H1 (cell line): ENCODE results near the gene WNK2. TPM values are rescaled to one million over a fixed set of nuclear protein-coding genes. Genes with fewer than 3 reads are reported as not detected.
"Not testable (repeated sequence)": the region's sequence is repeated elsewhere in the genome, so short reads cannot be mapped to it uniquely, and the experiment has no call there.

Source experiments
- CTCF ChIA-PET: fragments of 300-600 bp; sonication (Branson Sonifier 250); formaldehyde crosslinking; loops from one replicate; lab custom pipeline; 2021; ENCODE audit not compliant: partially characterized antibody; lab: Charles Lee
- POLR2A ChIA-PET: fragments of 300-600 bp; sonication (Branson Sonifier 250); formaldehyde crosslinking; loops from one replicate; lab custom pipeline; 2021; ENCODE audit warnings: inconsistent platforms; ENCODE audit not compliant: partially characterized antibody; lab: Charles Lee
- DNase-seq, 2 experiments: peaks; one replicate each; pipeline versions ENCODE4 v3.0.0 to v3.0.0-alpha.2; 2010 to 2022; ENCODE audit warnings: low spot score in 2 of 2, low read depth in 1 of 2, mixed read lengths in 1 of 2
- FAIRE-seq: peaks from 2 replicates; lab custom pipeline; 2011; peaks lifted over from hg19 to GRCh38; lab: Jason Lieb, UNC
- H2AFZ ChIP-seq: 2 replicates; pipeline ENCODE4 v1.8.1; 2012; ENCODE audit warnings: low read length, inconsistent platforms
- H2AK5ac ChIP-seq: 2 replicates; pipeline ENCODE4 v1.6.1; 2013; ENCODE audit warnings: low read depth, low read length
- H2BK120ac ChIP-seq: replicated peaks from 2 replicates; pipeline ENCODE3; 2013; ENCODE audit warnings: low read depth, low read length, inconsistent platforms
- H2BK12ac ChIP-seq: 2 replicates; pipeline ENCODE4 v1.6.1; 2013; ENCODE audit warnings: low read depth, low read length
- H2BK15ac ChIP-seq: 2 replicates; pipeline ENCODE4 v1.6.1; 2013; ENCODE audit warnings: low read length
- H2BK20ac ChIP-seq: 2 replicates; pipeline ENCODE4 v1.6.1; 2013; ENCODE audit warnings: low read length
- H2BK5ac ChIP-seq: 2 replicates; pipeline ENCODE4 v1.6.1; 2013; ENCODE audit warnings: low read depth, low read length
- H3K14ac ChIP-seq: 2 replicates; pipeline ENCODE4 v1.6.1; 2013; ENCODE audit warnings: inconsistent platforms; ENCODE audit not compliant: insufficient read length
- H3K18ac ChIP-seq: 2 replicates; pipeline ENCODE4 v1.6.1; 2013; ENCODE audit warnings: low read length; ENCODE audit errors: extremely low read depth
- H3K23ac ChIP-seq: 2 replicates; pipeline ENCODE4 v1.6.1; 2013; ENCODE audit warnings: inconsistent platforms; ENCODE audit not compliant: insufficient read length
- H3K23me2 ChIP-seq: 2 replicates; pipeline ENCODE4 v1.6.1; 2013; ENCODE audit warnings: low read depth, low read length
- H3K27ac ChIP-seq: 2 replicates; pipeline ENCODE4 v1.6.1; 2011; ENCODE audit warnings: low read depth, low read length, inconsistent platforms
- H3K27me3 ChIP-seq, 4 experiments: replicated peaks in 1 of 4; 1 replicate in 1 of 4; 2 replicates in 3 of 4; pipeline versions ENCODE4 v1.6.1 to v1.8.1; 2011 to 2013; ENCODE audit warnings: low read length in 3 of 4, mild to moderate bottlenecking in 3 of 4, inconsistent platforms in 2 of 4, mixed read lengths in 2 of 4, moderate library complexity in 1 of 4; ENCODE audit not compliant: control insufficient read depth in 3 of 4, insufficient read depth in 3 of 4; ENCODE audit errors: extremely low read depth in 1 of 4
- H3K36me3 ChIP-seq, 4 experiments: 2 replicates each; pipeline versions ENCODE4 v1.6.1 to v1.8.1; 2011 to 2013; ENCODE audit warnings: mild to moderate bottlenecking in 4 of 4, low read length in 3 of 4, moderate library complexity in 2 of 4, control low read depth in 1 of 4, inconsistent platforms in 1 of 4; ENCODE audit not compliant: insufficient read depth in 4 of 4, control insufficient read depth in 2 of 4
- H3K4ac ChIP-seq: replicated peaks from 2 replicates; pipeline ENCODE3; 2013; ENCODE audit warnings: low read length, low read depth, mixed read lengths, inconsistent platforms; ENCODE audit not compliant: insufficient read length
- H3K4me1 ChIP-seq, 4 experiments: replicated peaks in 1 of 4; 1 replicate in 1 of 4; 2 replicates in 3 of 4; pipeline versions ENCODE4 v1.6.1 to v1.8.1; 2011 to 2013; ENCODE audit warnings: low read length in 3 of 4, inconsistent platforms in 2 of 4, mixed read lengths in 1 of 4; ENCODE audit not compliant: insufficient read depth in 4 of 4, control insufficient read depth in 3 of 4
- H3K4me2 ChIP-seq, 2 experiments: 2 replicates each; pipeline versions ENCODE4 v1.6.1 to v1.8.1; 2011 to 2013; ENCODE audit warnings: low read depth in 2 of 2, low read length in 2 of 2, control low read depth in 1 of 2, inconsistent platforms in 1 of 2, mild to moderate bottlenecking in 1 of 2; ENCODE audit not compliant: insufficient read depth in 1 of 2
- H3K4me3 ChIP-seq, 4 experiments: fragments of 200-600, 300-600 bp in 1 of 4; sonication (generic), shearing (Covaris generic), sonication (Bioruptor Twin) in 1 of 4; 2 replicates each; pipeline versions ENCODE4 v1.5.1 to v1.8.1; 2011 to 2016; ENCODE audit warnings: low read length in 4 of 4, low read depth in 3 of 4, control low read depth in 2 of 4, inconsistent platforms in 2 of 4, mild to moderate bottlenecking in 2 of 4, mixed read lengths in 1 of 4, moderate library complexity in 1 of 4; ENCODE audit not compliant: insufficient read depth in 2 of 4; ENCODE audit errors: extremely low read depth in 1 of 4
- H3K56ac ChIP-seq: replicated peaks from 2 replicates; pipeline ENCODE3; 2013; ENCODE audit warnings: low read depth, mild to moderate bottlenecking, mixed read lengths, low read length, inconsistent platforms; ENCODE audit not compliant: insufficient read length
- H3K79me1 ChIP-seq: 2 replicates; pipeline ENCODE4 v1.6.1; 2013; ENCODE audit warnings: low read depth, low read length, control low read depth
- H3K79me2 ChIP-seq, 2 experiments: 2 replicates each; pipeline versions ENCODE4 v1.6.1 to v1.8.1; 2012 to 2013; ENCODE audit warnings: low read length in 2 of 2, mild to moderate bottlenecking in 2 of 2, inconsistent platforms in 1 of 2; ENCODE audit not compliant: insufficient read depth in 2 of 2, control insufficient read depth in 1 of 2
- H3K9ac ChIP-seq, 4 experiments: replicated peaks in 1 of 4; 1 replicate in 1 of 4; 2 replicates in 3 of 4; pipeline versions ENCODE4 v1.6.1 to v1.8.1; 2011 to 2013; ENCODE audit warnings: low read depth in 3 of 4, low read length in 3 of 4, control low read depth in 2 of 4, mild to moderate bottlenecking in 2 of 4, moderate library complexity in 2 of 4, inconsistent platforms in 1 of 4; ENCODE audit errors: extremely low read depth in 1 of 4
- H3K9me3 ChIP-seq, 2 experiments: 2 replicates each; pipeline versions ENCODE4 v1.6.1 to v1.8.1; 2012 to 2013; ENCODE audit warnings: mild to moderate bottlenecking in 2 of 2, moderate library complexity in 2 of 2, control low read depth in 1 of 2, inconsistent platforms in 1 of 2, low read depth in 1 of 2, low read length in 1 of 2, mixed read lengths in 1 of 2; ENCODE audit not compliant: insufficient read depth in 2 of 2
- H4K20me1 ChIP-seq, 2 experiments: replicated peaks in 1 of 2; 2 replicates each; pipeline versions ENCODE3 to v1.8.1; 2011 to 2013; ENCODE audit warnings: inconsistent platforms in 2 of 2, low read length in 2 of 2, mild to moderate bottlenecking in 1 of 2; ENCODE audit not compliant: insufficient read depth in 2 of 2, control insufficient read depth in 1 of 2
- H4K5ac ChIP-seq: 2 replicates; pipeline ENCODE4 v1.6.1; 2013; ENCODE audit warnings: low read length, low read depth, mixed read lengths, inconsistent platforms; ENCODE audit not compliant: insufficient read length
- H4K8ac ChIP-seq: 2 replicates; pipeline ENCODE4 v1.8.0; 2013; ENCODE audit warnings: mild to moderate bottlenecking, moderate library complexity, low read length, inconsistent platforms; ENCODE audit not compliant: insufficient read depth; ENCODE audit errors: extremely low read depth
- H4K91ac ChIP-seq: replicated peaks from 2 replicates; pipeline ENCODE3; 2013; ENCODE audit warnings: low read length, mixed read lengths, inconsistent platforms; ENCODE audit not compliant: insufficient read length
- WGBS, 2 experiments: shearing (Covaris generic) in 1 of 2; methylation state at CpG; one replicate each; pipeline versions ENCODE4 v1.1.6 to v1.1.7; 2013 to 2015; ENCODE audit warnings: low lambda C conversion rate in 2 of 2, mixed read lengths in 2 of 2, inconsistent platforms in 1 of 2, low coverage in 1 of 2, missing lambda C conversion rate in 1 of 2; ENCODE audit not compliant: insufficient replicate concordance in 2 of 2, insufficient coverage in 1 of 2, insufficient read length in 1 of 2; ENCODE audit errors: extremely low coverage in 1 of 2, missing lambda C conversion rate in 1 of 2; 5-methylcytosine and 5-hydroxymethylcytosine counted together
- polyA plus RNA-seq, 7 experiments: library from polyadenylated mRNA; depleted of rRNA in 3 of 7; stranded (reverse) in 5 of 7; unstranded in 2 of 7; fragments of >200 nt in 5 of 7; fragments of 200-250 nt in 2 of 7; gene quantifications; 1 replicate in 5 of 7; 2 replicates in 1 of 7; 4 replicates in 1 of 7; pipeline versions ENCODE4 v1.2.1 to v1.2.3, GENCODE V29; 2011 to 2013; ENCODE audit warnings: missing spikeins in 2 of 7, mixed read lengths in 2 of 7
- total RNA-seq: library from RNA; stranded (reverse); fragmentation: NEBNext Ultra II Directional; extraction: Animal tissue kit (Norgen Biotek cat#: 25700); gene quantifications from 2 replicates; pipeline ENCODE4 v1.2.1, GENCODE V29; 2021

WNK2 gene
- total and polyA plus RNA-seq, 2 of the 8 experiments (the other 6 are each of a cell fraction or from before 2014, with no cell fraction given), result 12.0 to 87.2 TPM

DNA sequence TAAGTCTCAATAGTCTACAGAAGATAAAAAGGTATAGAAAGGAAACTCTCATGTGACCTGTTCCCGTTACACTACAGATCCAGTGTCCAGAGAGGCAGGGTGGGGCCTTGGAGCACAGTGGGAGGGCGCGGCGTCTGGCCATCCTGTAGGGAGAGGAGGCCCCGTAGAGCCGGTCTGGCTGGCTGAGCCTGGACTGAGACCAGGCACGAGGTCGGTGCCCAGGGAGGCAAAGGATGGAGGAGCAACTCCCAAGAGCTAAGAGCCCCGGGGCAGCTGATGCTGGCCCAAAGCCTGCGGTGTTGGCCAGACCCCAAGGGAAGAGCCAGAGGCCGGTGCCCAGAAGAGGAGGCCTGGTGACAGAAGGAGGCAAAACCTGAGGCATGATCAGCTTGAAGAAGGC lies 158.5 kb downstream of the WNK2 start:
- H3K4me3 ChIP-seq, H3K56ac ChIP-seq, H2BK5ac ChIP-seq, H4K8ac ChIP-seq, H4K5ac ChIP-seq, H3K18ac ChIP-seq, H3K23ac ChIP-seq, H2BK120ac ChIP-seq, H3K79me1 ChIP-seq, H3K4ac ChIP-seq, H2AK5ac ChIP-seq, H3K27me3 ChIP-seq, H3K9ac ChIP-seq, H3K4me2 ChIP-seq, H3K14ac ChIP-seq, H2BK15ac ChIP-seq, DNase-seq, H4K20me1 ChIP-seq, H4K91ac ChIP-seq, FAIRE-seq, H2BK12ac ChIP-seq, H2AFZ ChIP-seq, H2BK20ac ChIP-seq, H3K27ac ChIP-seq, H3K23me2 ChIP-seq: not testable (repeated sequence)
- Histone ChIP-seq H3K36me3 (peaks cover 0 to 23% (median 5%) of the 10 kb centered on the region in 4 experiments; a peak in 4 of 8 replicates), H3K79me2 (peaks cover 8 to 63% of the 10 kb centered on the region in 2 experiments), H3K9me3 (peaks cover 21 to 26% of the 10 kb centered on the region in 2 experiments), H3K4me1 (peaks cover 3 to 13% (median 5%) of the 10 kb centered on the region in 4 experiments; a peak in 5 of 7 replicates)
- 84% methylated on average over 11 of the region's 11 CpGs; no CpG with 5 or more reads in 1 of the 2 experiments for WGBS, 2 experiments
- ChIA-PET POLR2A (interaction anchor here (0.6 to 1.2 kb wide), 2 partner anchors 16 to 247 kb away, joined by 4 to 7 read pairs; no protein-coding TSS in a partner anchor), CTCF (interaction anchor here (0.6 to 1.2 kb wide), 3 partner anchors 36 to 112 kb away, joined by 3 to 4 read pairs (median 3); no protein-coding TSS in a partner anchor)
